ENCODE measurements around the gene MCM6.

DNA sequence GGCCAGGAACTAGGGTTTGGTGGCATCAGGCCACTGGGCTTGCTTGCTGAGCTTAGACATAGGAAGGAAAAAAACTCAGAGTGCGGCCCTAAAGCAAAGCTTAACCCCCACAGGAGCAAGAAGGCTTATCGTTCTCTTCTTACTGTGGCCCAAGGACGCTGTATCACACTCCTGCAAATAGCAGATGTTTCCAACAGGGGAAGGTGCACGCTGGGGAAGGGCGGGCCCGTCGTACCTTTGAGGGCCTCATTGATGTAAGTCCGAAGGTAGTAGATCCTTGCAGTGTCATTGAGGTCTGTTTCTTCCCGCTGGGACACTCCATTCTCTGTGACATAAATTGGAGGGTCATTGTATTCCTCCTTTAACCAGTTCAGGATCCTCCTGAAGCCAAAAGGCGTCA is 85.8 kb downstream of the MCM6 start:
- TF ChIP-seq, protein P1, sequence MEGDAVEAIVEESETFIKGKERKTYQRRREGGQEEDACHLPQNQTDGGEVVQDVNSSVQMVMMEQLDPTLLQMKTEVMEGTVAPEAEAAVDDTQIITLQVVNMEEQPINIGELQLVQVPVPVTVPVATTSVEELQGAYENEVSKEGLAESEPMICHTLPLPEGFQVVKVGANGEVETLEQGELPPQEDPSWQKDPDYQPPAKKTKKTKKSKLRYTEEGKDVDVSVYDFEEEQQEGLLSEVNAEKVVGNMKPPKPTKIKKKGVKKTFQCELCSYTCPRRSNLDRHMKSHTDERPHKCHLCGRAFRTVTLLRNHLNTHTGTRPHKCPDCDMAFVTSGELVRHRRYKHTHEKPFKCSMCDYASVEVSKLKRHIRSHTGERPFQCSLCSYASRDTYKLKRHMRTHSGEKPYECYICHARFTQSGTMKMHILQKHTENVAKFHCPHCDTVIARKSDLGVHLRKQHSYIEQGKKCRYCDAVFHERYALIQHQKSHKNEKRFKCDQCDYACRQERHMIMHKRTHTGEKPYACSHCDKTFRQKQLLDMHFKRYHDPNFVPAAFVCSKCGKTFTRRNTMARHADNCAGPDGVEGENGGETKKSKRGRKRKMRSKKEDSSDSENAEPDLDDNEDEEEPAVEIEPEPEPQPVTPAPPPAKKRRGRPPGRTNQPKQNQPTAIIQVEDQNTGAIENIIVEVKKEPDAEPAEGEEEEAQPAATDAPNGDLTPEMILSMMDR (conservative IDR thresholded peaks at IDR 0.05; ENCODE audit: low read depth, low read length), result no peak
- TF ChIP-seq EZH2 (IDR thresholded peaks at IDR 0.05; ENCODE audit: low read length, unreplicated experiment) (no peak), EZH2phosphoT487 (IDR thresholded peaks at IDR 0.05; ENCODE audit: borderline replicate concordance, low read length) (no peak)

Data from PC-3 (cell line).